Chondrocyte (in vitro differentiated cells): ENCODE measurements around the gene COX10. TPM values are rescaled to one million over a fixed set of nuclear protein-coding genes. Genes with fewer than 3 reads are reported as not detected.

ENCODE experiments used
- DNase-seq: peaks from one replicate; pipeline ENCODE4 v3.0.0; 2021; ENCODE audit warnings: mixed read lengths, low spot score
- H3K27ac Mint-ChIP-seq: one replicate; pipeline ENCODE4 v1.8.0; 2021; ENCODE audit warnings: mild to moderate bottlenecking, moderate library complexity, mixed read lengths; ENCODE audit not compliant: unreplicated experiment
- H3K27me3 Mint-ChIP-seq: 2 replicates; pipeline ENCODE4 v1.8.0; 2021; ENCODE audit warnings: low read depth, mixed read lengths
- H3K36me3 Mint-ChIP-seq: 2 replicates; pipeline ENCODE4 v1.8.0; 2021; ENCODE audit warnings: low read depth, mixed read lengths
- H3K4me1 Mint-ChIP-seq: 2 replicates; pipeline ENCODE4 v1.8.0; 2021; ENCODE audit warnings: low read depth, mild to moderate bottlenecking, mixed read lengths
- H3K4me3 Mint-ChIP-seq: one replicate; pipeline ENCODE4 v1.8.0; 2021; ENCODE audit warnings: mild to moderate bottlenecking, moderate library complexity, mixed read lengths; ENCODE audit not compliant: unreplicated experiment
- H3K9me3 Mint-ChIP-seq: 2 replicates; pipeline ENCODE4 v1.8.0; 2021; ENCODE audit warnings: low read depth, mixed read lengths
- CTCF ChIP-seq: fragments of 200-600 bp; sonication (generic); IDR thresholded peaks from 2 replicates; pipeline ENCODE4 v1.5.0; 2021; ENCODE audit warnings: antibody characterized with exemption, mild to moderate bottlenecking, moderate library complexity
- total RNA-seq: library from RNA; stranded (reverse); gene quantifications from 3 replicates; pipeline ENCODE4 v1.2.1, GENCODE V29; 2021

The COX10 gene
- total RNA-seq, 1 donor from 2014 or later = 12.6 TPM

- Mint-ChIP-seq H3K9me3 (peaks cover 17% of the 10 kb centered on the region), H3K27me3 (no peaks in the 10 kb centered on the region), H3K4me3 (no peak overlapping the region), H3K4me1 (peaks cover 27% of the 10 kb centered on the region), H3K36me3 (peaks cover 5% of the 10 kb centered on the region), H3K27ac (no peak overlapping the region)
- DNase-seq = no peak
- TF ChIP-seq CTCF = no peak
These were observed 74.4 kb downstream of the COX10 start for GRCh38 chr17:14143688-14144087.

- Mint-ChIP-seq H3K27me3 (no peaks in the 10 kb centered on the region), H3K4me1 (peaks cover 27% of the 10 kb centered on the region), H3K27ac (peak overlapping the region; percentile 75), H3K4me3 (peak overlapping the region; percentile 67), H3K9me3 (peaks cover 17% of the 10 kb centered on the region), H3K36me3 (peaks cover 5% of the 10 kb centered on the region)
- no peak for TF ChIP-seq CTCF
- no peak for DNase-seq
These were observed 75.2 kb downstream of the COX10 start for GRCh38 chr17:14144508-14144907.

GRCh38 chr17:14149751-14150150 lies 80.4 kb downstream of the COX10 start:
- no peak overlapping the region for H3K4me3 Mint-ChIP-seq
- peaks cover 7% of the 10 kb centered on the region for H3K4me1 Mint-ChIP-seq
- H3K27ac Mint-ChIP-seq = no peak overlapping the region
- TF ChIP-seq CTCF = no peak
- H3K9me3 Mint-ChIP-seq = peaks cover 17% of the 10 kb centered on the region
- no peaks in the 10 kb centered on the region for H3K27me3 Mint-ChIP-seq
- no peak for DNase-seq
- H3K36me3 Mint-ChIP-seq = peaks cover 5% of the 10 kb centered on the region

GRCh38 chr17:14150619-14151018 lies 81.3 kb downstream of the COX10 start:
- TF ChIP-seq CTCF = no peak
- H3K27me3 Mint-ChIP-seq = no peaks in the 10 kb centered on the region

GRCh38 chr17:14152721-14153120 lies 83.4 kb downstream of the COX10 start:
- H3K4me3 Mint-ChIP-seq = no peak overlapping the region
- DNase-seq = no peak
- TF ChIP-seq CTCF = no peak
- no peaks in the 10 kb centered on the region for H3K4me1 Mint-ChIP-seq
- no peaks in the 10 kb centered on the region for H3K9me3 Mint-ChIP-seq
- no peaks in the 10 kb centered on the region for H3K27me3 Mint-ChIP-seq
- no peaks in the 10 kb centered on the region for H3K36me3 Mint-ChIP-seq
- H3K27ac Mint-ChIP-seq = no peak overlapping the region

More at GRCh38 chr17:14150619-14151018, 81.3 kb downstream of the COX10 start:
- no peaks in the 10 kb centered on the region for H3K4me1 Mint-ChIP-seq
- H3K4me3 Mint-ChIP-seq = no peak overlapping the region
- no peak for DNase-seq
- H3K27ac Mint-ChIP-seq = no peak overlapping the region
- peaks cover 2% of the 10 kb centered on the region for H3K36me3 Mint-ChIP-seq
- peaks cover 12% of the 10 kb centered on the region for H3K9me3 Mint-ChIP-seq
